OCI-LY3 (cell line): ENCODE data around the gene RGSL1.

ENCODE experiments used
- EZH2phosphoT487 ChIP-seq: fragments of 200-600 bp; shearing (Covaris generic); IDR thresholded peaks from 2 replicates; pipeline ENCODE4 v1.6.1; 2018; ENCODE audit warnings: antibody characterized with exemption, mixed run types, low read depth
- TF ChIP-seq, protein P1 (sequence below): fragments of 200-600, 300-600 bp; sonication (generic); IDR thresholded peaks from 2 replicates; pipeline ENCODE4 v1.5.1; 2014; ENCODE audit warnings: antibody characterized with exemption, low read length, low read depth

GRCh38 chr1:182450087-182450486 lies at the start of gene RGSL1:
- TF ChIP-seq, protein P1, sequence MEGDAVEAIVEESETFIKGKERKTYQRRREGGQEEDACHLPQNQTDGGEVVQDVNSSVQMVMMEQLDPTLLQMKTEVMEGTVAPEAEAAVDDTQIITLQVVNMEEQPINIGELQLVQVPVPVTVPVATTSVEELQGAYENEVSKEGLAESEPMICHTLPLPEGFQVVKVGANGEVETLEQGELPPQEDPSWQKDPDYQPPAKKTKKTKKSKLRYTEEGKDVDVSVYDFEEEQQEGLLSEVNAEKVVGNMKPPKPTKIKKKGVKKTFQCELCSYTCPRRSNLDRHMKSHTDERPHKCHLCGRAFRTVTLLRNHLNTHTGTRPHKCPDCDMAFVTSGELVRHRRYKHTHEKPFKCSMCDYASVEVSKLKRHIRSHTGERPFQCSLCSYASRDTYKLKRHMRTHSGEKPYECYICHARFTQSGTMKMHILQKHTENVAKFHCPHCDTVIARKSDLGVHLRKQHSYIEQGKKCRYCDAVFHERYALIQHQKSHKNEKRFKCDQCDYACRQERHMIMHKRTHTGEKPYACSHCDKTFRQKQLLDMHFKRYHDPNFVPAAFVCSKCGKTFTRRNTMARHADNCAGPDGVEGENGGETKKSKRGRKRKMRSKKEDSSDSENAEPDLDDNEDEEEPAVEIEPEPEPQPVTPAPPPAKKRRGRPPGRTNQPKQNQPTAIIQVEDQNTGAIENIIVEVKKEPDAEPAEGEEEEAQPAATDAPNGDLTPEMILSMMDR, result no peak
- no peak for TF ChIP-seq EZH2phosphoT487
